ENCODE data around the gene SPATA31D3. TPM values are rescaled to one million over a fixed set of nuclear protein-coding genes. Genes with fewer than 3 reads are reported as not detected.

The SPATA31D3 gene
- total and polyA plus RNA-seq, 2 of the 13 experiments (the other 11 are each of a cell fraction or from before 2014, with no cell fraction given): not detected

GRCh38 chr9:81980568-81980967 lies 37.3 kb downstream of the SPATA31D3 start (continued):
- TF ChIP-seq, protein P1, sequence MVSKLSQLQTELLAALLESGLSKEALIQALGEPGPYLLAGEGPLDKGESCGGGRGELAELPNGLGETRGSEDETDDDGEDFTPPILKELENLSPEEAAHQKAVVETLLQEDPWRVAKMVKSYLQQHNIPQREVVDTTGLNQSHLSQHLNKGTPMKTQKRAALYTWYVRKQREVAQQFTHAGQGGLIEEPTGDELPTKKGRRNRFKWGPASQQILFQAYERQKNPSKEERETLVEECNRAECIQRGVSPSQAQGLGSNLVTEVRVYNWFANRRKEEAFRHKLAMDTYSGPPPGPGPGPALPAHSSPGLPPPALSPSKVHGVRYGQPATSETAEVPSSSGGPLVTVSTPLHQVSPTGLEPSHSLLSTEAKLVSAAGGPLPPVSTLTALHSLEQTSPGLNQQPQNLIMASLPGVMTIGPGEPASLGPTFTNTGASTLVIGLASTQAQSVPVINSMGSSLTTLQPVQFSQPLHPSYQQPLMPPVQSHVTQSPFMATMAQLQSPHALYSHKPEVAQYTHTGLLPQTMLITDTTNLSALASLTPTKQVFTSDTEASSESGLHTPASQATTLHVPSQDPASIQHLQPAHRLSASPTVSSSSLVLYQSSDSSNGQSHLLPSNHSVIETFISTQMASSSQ (IDR thresholded peaks at IDR 0.05; ENCODE audit: low read depth): no peak
- TF ChIP-seq, protein P1 (CRISPR knock-in tag; IDR thresholded peaks at IDR 0.05; ENCODE audit: borderline replicate concordance): no peak
- TF ChIP-seq ELF1 (CRISPR knock-in tag; IDR thresholded peaks at IDR 0.05) (no peak), ZNF33A (CRISPR knock-in tag; IDR thresholded peaks at IDR 0.05; ENCODE audit: borderline replicate concordance) (no peak), THAP7 (CRISPR knock-in tag; IDR thresholded peaks at IDR 0.05) (no peak), JARID2 (CRISPR knock-in tag; IDR thresholded peaks at IDR 0.05; ENCODE audit: insufficient replicate concordance) (no peak)

- ChIA-PET CTCF (ENCODE audit: low intra/inter-chr PET ratio, low total read pairs) (no interaction called here), POLR2A (interaction anchor here (0.7 kb wide), 1 partner anchor 980 kb away, joined by 3 read pairs; no protein-coding TSS in a partner anchor)
- ATAC-seq (no peak), FAIRE-seq (no peak), DNase-seq (ENCODE audit: low spot score) (no peak)
- H3K4me2 ChIP-seq (ENCODE audit: low read depth, low read length): no peak overlapping the region
- in situ Hi-C loops (cut with HindIII; ENCODE audit: extremely low pct_ligation_motif_present, low pct_unique_long_range_greater_than_20kb): no loop called here
- no peak overlapping the region for H3K4me3 ChIP-seq (replicated peaks in 1 of 3; ENCODE audit: insufficient read depth in 1 of 3, low read depth in 2 of 3, low read length in 3 of 3)
- H3K4me1 ChIP-seq (ENCODE audit: insufficient read depth, low read length): no peaks in the 10 kb centered on the region
- H3K36me3 ChIP-seq (replicated peaks in 1 of 2; ENCODE audit: control insufficient read depth in 1 of 2, insufficient read depth in 2 of 2, low read length in 2 of 2): no peaks in the 10 kb centered on the region
- intact Hi-C loops (cut with micrococcal nuclease; ENCODE audit: unreplicated experiment): no loop called here
- H3K9ac ChIP-seq (ENCODE audit: insufficient read depth, low read depth, low read length): no peak overlapping the region
- no peak overlapping the region for H3K27ac ChIP-seq (ENCODE audit: extremely low read length, insufficient read depth, low read length)
- no peaks in the 10 kb centered on the region for H4K20me1 ChIP-seq (ENCODE audit: insufficient read depth, low read length)
- H3K79me2 ChIP-seq (ENCODE audit: insufficient read depth, low read length): no peaks in the 10 kb centered on the region
- BruUV-seq (replicated peaks): no TSS peak
- 32% methylated on average over 4 of the region's 4 CpGs for WGBS (ENCODE audit: low lambda C conversion rate)
- H3K27me3 ChIP-seq (ENCODE audit: control insufficient read depth in 1 of 2, insufficient read depth in 2 of 2, low read length in 2 of 2): no peaks in the 10 kb centered on the region
- no peak overlapping the region for H2AFZ ChIP-seq (ENCODE audit: low read length)
- no peaks in the 10 kb centered on the region for H3K9me3 ChIP-seq (ENCODE audit: low read length)
- no peak for TF ChIP-seq ZBTB21 (CRISPR knock-in tag; IDR thresholded peaks at IDR 0.05)
- no peak for TF ChIP-seq ZBTB42 (CRISPR knock-in tag; IDR thresholded peaks at IDR 0.05)
- TF ChIP-seq ZNF367 (CRISPR knock-in tag; IDR thresholded peaks at IDR 0.05; ENCODE audit: borderline replicate concordance): no peak
- TF ChIP-seq, protein P2, sequence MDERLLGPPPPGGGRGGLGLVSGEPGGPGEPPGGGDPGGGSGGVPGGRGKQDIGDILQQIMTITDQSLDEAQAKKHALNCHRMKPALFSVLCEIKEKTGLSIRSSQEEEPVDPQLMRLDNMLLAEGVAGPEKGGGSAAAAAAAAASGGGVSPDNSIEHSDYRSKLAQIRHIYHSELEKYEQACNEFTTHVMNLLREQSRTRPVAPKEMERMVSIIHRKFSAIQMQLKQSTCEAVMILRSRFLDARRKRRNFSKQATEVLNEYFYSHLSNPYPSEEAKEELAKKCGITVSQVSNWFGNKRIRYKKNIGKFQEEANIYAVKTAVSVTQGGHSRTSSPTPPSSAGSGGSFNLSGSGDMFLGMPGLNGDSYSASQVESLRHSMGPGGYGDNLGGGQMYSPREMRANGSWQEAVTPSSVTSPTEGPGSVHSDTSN (CRISPR knock-in tag; IDR thresholded peaks at IDR 0.05): no peak
- no peak for TF ChIP-seq TERF1 (CRISPR knock-in tag; IDR thresholded peaks at IDR 0.05)
- no peak for TF ChIP-seq RELA (CRISPR knock-in tag; IDR thresholded peaks at IDR 0.05)
- no peak for TF ChIP-seq ZNF737 (CRISPR knock-in tag; IDR thresholded peaks at IDR 0.05; ENCODE audit: borderline replicate concordance)
- TF ChIP-seq RARA (CRISPR knock-in tag; IDR thresholded peaks at IDR 0.05): no peak
- TF ChIP-seq NR1H2 (CRISPR knock-in tag; IDR thresholded peaks at IDR 0.05; ENCODE audit: borderline replicate concordance, low read depth): no peak
Observed at GRCh38 chr9:81981883-81982282, 38.6 kb downstream of the SPATA31D3 start.
